K562 (cell line): ENCODE results near the gene NMRK2. TPM values are rescaled to one million over a fixed set of nuclear protein-coding genes. Genes with fewer than 3 reads are reported as not detected.
A peak's percentile ranks its signal among the peaks of the same experiment; 100 is the strongest.

Experiments
- ATAC-seq: fragments of 200-7000 bp; cut with Tn5 transposase; 3 replicates; pipeline ENCODE4 v1.9.1; 2020; ENCODE audit warnings: moderate library complexity
- BruUV-seq: library from RNA; stranded (reverse); fragments of 400-500 nt; replicated peaks from 2 replicates; lab custom pipeline; 2021; lab: Mats Ljungman, UMichigan
- CTCF ChIA-PET: fragments of 300-600 bp; formaldehyde crosslinking; extraction: SDS; loops from one replicate; lab custom pipeline; 2021; ENCODE audit warnings: low intra/inter-chr PET ratio; lab: Yijun Ruan, JAX
- POLR2A ChIA-PET: fragments of 300-600, 350-650 bp; sonication (Branson Sonifier 250); formaldehyde crosslinking; extraction: SDS; loops from one replicate; lab custom pipeline; 2021; ENCODE audit warnings: antibody characterized with exemption, inconsistent platforms; lab: Yijun Ruan, JAX
- DNase-seq, 4 experiments: peaks; one replicate each; pipeline versions ENCODE4 v3.0.0 to v3.0.0-alpha.2; 2011 to 2018; ENCODE audit warnings: low spot score in 3 of 4, mixed read lengths in 3 of 4; ENCODE audit errors: extremely low read depth in 1 of 4
- FAIRE-seq: peaks from 2 replicates; lab custom pipeline; 2011; peaks lifted over from hg19 to GRCh38; lab: Jason Lieb, UNC
- H2AFZ ChIP-seq: 2 replicates; pipeline ENCODE4 v1.6.0; 2011; ENCODE audit warnings: low read depth, low read length, control low read depth, inconsistent platforms
- H3K27ac ChIP-seq: fragments of 200-600 bp; 3 replicates; pipeline ENCODE4 v1.8.0; 2011; ENCODE audit warnings: low read depth, mild to moderate bottlenecking, control low read depth, inconsistent platforms, low read length, moderate library complexity, mixed read lengths; ENCODE audit errors: extremely low read depth
- H3K27me3 ChIP-seq, 2 experiments: fragments of 300-600 bp in 1 of 2; 2 replicates in 1 of 2; 3 replicates in 1 of 2; pipeline versions ENCODE4 v1.6.0 to v1.8.0; 2011; ENCODE audit warnings: inconsistent platforms in 2 of 2, low read length in 2 of 2, mild to moderate bottlenecking in 1 of 2, mixed read lengths in 1 of 2, moderate library complexity in 1 of 2; ENCODE audit not compliant: control insufficient read depth in 2 of 2, insufficient read depth in 2 of 2
- H3K36me3 ChIP-seq: fragments of 300-600 bp; 3 replicates; pipeline ENCODE4 v1.8.0; 2011; ENCODE audit warnings: mild to moderate bottlenecking, low read length, inconsistent platforms; ENCODE audit not compliant: control insufficient read depth, insufficient read depth
- H3K4me1 ChIP-seq, 2 experiments: fragments of 200-600 bp in 1 of 2; replicated peaks in 1 of 2; 2 replicates in 1 of 2; 3 replicates in 1 of 2; pipeline versions ENCODE4 v1.5.1 to v1.8.0; 2011; ENCODE audit warnings: inconsistent platforms in 2 of 2, low read length in 2 of 2, mild to moderate bottlenecking in 1 of 2, mixed read lengths in 1 of 2, moderate library complexity in 1 of 2; ENCODE audit not compliant: control insufficient read depth in 2 of 2, insufficient read depth in 2 of 2
- H3K4me2 ChIP-seq: 2 replicates; pipeline ENCODE4 v1.6.1; 2011; ENCODE audit warnings: low read length, control low read depth, inconsistent platforms, mixed read lengths; ENCODE audit not compliant: insufficient read depth
- H3K4me3 ChIP-seq: fragments of 200-600 bp; sonication (generic), shearing (Covaris generic); 2 replicates; pipeline ENCODE4 v1.5.1; 2016; ENCODE audit warnings: control low read depth, inconsistent platforms
- H3K79me2 ChIP-seq: fragments of 200-600 bp; 3 replicates; pipeline ENCODE4 v1.8.0; 2011; ENCODE audit warnings: low read length, inconsistent platforms; ENCODE audit not compliant: control insufficient read depth, insufficient read depth
- H3K9ac ChIP-seq, 2 experiments: 2 replicates each; pipeline versions ENCODE4 v1.6.0 to v1.6.1; 2011; ENCODE audit warnings: low read depth in 2 of 2, low read length in 2 of 2, control low read depth in 1 of 2, inconsistent platforms in 1 of 2, mild to moderate bottlenecking in 1 of 2, mixed read lengths in 1 of 2; ENCODE audit not compliant: insufficient read depth in 1 of 2
- H3K9me1 ChIP-seq: one replicate; pipeline ENCODE4 v1.6.0; 2011; ENCODE audit warnings: inconsistent platforms, mild to moderate bottlenecking, low read length, moderate library complexity; ENCODE audit not compliant: control insufficient read depth, insufficient read depth
- H3K9me3 ChIP-seq: replicated peaks from 2 replicates; pipeline ENCODE4 v1.5.1; 2011; ENCODE audit warnings: low read depth, low read length, inconsistent platforms; ENCODE audit not compliant: control insufficient read depth, insufficient read depth
- H4K20me1 ChIP-seq: replicated peaks from 2 replicates; pipeline ENCODE4 v1.6.1; 2011; ENCODE audit warnings: low read length, inconsistent platforms, mixed read lengths; ENCODE audit not compliant: control insufficient read depth, insufficient read depth
- ETV6 ChIP-seq, 3 experiments: fragments of 150-350 bp in 1 of 3; sonication (generic) in 1 of 3; formaldehyde crosslinking in 1 of 3; IDR thresholded peaks; 2 replicates each; pipeline versions ENCODE4 v1.6.1 to v1.8.0; 2014 to 2022; ENCODE audit warnings: borderline replicate concordance in 2 of 3, low read depth in 2 of 3, antibody characterized with exemption in 1 of 3, low read length in 1 of 3, mild to moderate bottlenecking in 1 of 3, missing genetic modification reagents in 1 of 3
- IRF1 ChIP-seq: sonication (generic); formaldehyde crosslinking; IDR thresholded peaks from 2 replicates; pipeline ENCODE4 v1.8.0; 2022; ENCODE audit warnings: missing genetic modification reagents, mild to moderate bottlenecking, borderline replicate concordance
- NONO ChIP-seq, 2 experiments: fragments of 200-400 bp in 1 of 2; fragments of 450-650 bp in 1 of 2; formaldehyde crosslinking in 1 of 2; IDR thresholded peaks; 2 replicates each; pipeline ENCODE4 v1.6.1; 2017; ENCODE audit warnings: low read depth in 2 of 2, mild to moderate bottlenecking in 2 of 2, moderate library complexity in 2 of 2, low read length in 1 of 2
- POLR2A ChIP-seq: fragments of 450-650 bp; conservative IDR thresholded peaks from 2 replicates; pipeline ENCODE4 v1.6.1; 2016
- POLR2G ChIP-seq: fragments of 200-400 bp; formaldehyde crosslinking; IDR thresholded peaks from 2 replicates; pipeline ENCODE4 v1.6.1; 2017; ENCODE audit warnings: low read depth, mild to moderate bottlenecking, antibody characterized with exemption, low read length, moderate library complexity
- RBFOX2 ChIP-seq: fragments of 200-400 bp; formaldehyde crosslinking; IDR thresholded peaks from 2 replicates; pipeline ENCODE4 v1.6.1; 2017; ENCODE audit warnings: low read depth, mild to moderate bottlenecking, low read length, moderate library complexity
- RBM22 ChIP-seq: fragments of 200-400 bp; formaldehyde crosslinking; IDR thresholded peaks from 2 replicates; pipeline ENCODE4 v1.6.1; 2018; ENCODE audit warnings: low read length, low read depth; ENCODE audit not compliant: poor library complexity, severe bottlenecking
- SUPT5H ChIP-seq: fragments of 450-650 bp; IDR thresholded peaks from 2 replicates; pipeline ENCODE4 v1.6.1; 2016
- TSHZ1 ChIP-seq: fragments of 250-450 bp; sonication (Bioruptor Pico); IDR thresholded peaks from 2 replicates; pipeline ENCODE4 v1.4.0; 2020; ENCODE audit warnings: mild to moderate bottlenecking, moderate library complexity
- WHSC1 ChIP-seq: IDR thresholded peaks from one replicate; pipeline ENCODE4 v1.6.1; 2012; ENCODE audit warnings: low read length, control low read depth, inconsistent platforms
- ZBTB33 ChIP-seq: sonication (generic); formaldehyde crosslinking; IDR thresholded peaks from 2 replicates; pipeline ENCODE4 v1.8.1; 2023; ENCODE audit warnings: mild to moderate bottlenecking, missing genetic modification reagents
- WGBS: fragments of 100-300 bp; shearing (Covaris generic); methylation state at CpG from one replicate; pipeline ENCODE4 v1.1.6; 2016; ENCODE audit warnings: low coverage, mixed read lengths; ENCODE audit not compliant: insufficient coverage; ENCODE audit errors: missing lambda C conversion rate; 5-methylcytosine and 5-hydroxymethylcytosine counted together
- in situ Hi-C: fragments of 300-500 bp; cut with MboI; formaldehyde crosslinking; loops from 4 replicates; pipeline ENCODE4 v1.15.0; 2018; ENCODE audit warnings: inconsistent platforms, mixed read lengths
- intact Hi-C: fragments of 100-400 bp; cut with micrococcal nuclease; formaldehyde crosslinking; loops from 2 replicates; pipeline ENCODE4 v1.14.2; 2022
- polyA plus RNA-seq, 8 experiments: library from polyadenylated mRNA; depleted of rRNA in 4 of 8; stranded (reverse) in 5 of 8; unstranded in 3 of 8; fragments of >200 nt; fragmentation: Nextera tagmentation in 2 of 8; fragmentation: Illumina TruSeq in 1 of 8; extraction: Ambion mirVana in 2 of 8; extraction: Trizol in 1 of 8; gene quantifications; 2 replicates each; pipeline versions ENCODE4 v1.2.1 to v1.2.3, GENCODE V29; 2011 to 2014; ENCODE audit warnings: inconsistent platforms in 1 of 8, missing spikeins in 1 of 8
- total RNA-seq, 7 experiments: library from RNA; depleted of rRNA in 6 of 7; stranded (reverse); fragments of >200 nt in 6 of 7; fragmentation: Illumina TruSeq in 2 of 7; extraction: Trizol in 2 of 7; gene quantifications; 2 replicates each; pipeline versions ENCODE4 v1.2.1 to v1.2.3, GENCODE V29; 2011 to 2021; ENCODE audit warnings: low replicate concordance in 1 of 7

NMRK2 gene
- total and polyA plus RNA-seq, 9 of the 15 experiments (the other 6 are each of a cell fraction or from before 2014, with no cell fraction given): not detected

GRCh38 chr19:3980353-3981251 is 47.7 kb downstream of the NMRK2 start:
- 96% methylated on average over 19 of the region's 31 CpGs for WGBS
- intact Hi-C loops (no loop called here), in situ Hi-C loops (loop anchor here (5.0 kb wide), 1 partner anchor 222 kb away; no protein-coding TSS in a partner anchor)
- TSS peak; percentile 0 for BruUV-seq
- no peak overlapping the region for H2AFZ ChIP-seq
- H3K9ac ChIP-seq: peak overlapping the region in 1 of 2 experiments; percentile 71; a peak in 1 of 4 replicates
- no peak for FAIRE-seq
- ATAC-seq: no peak
- H3K79me2 ChIP-seq: peaks cover 81% of the 10 kb centered on the region
- POLR2A ChIA-PET: interaction anchor here (0.6 to 9.7 kb wide), 7 partner anchors 11 to 421 kb away, joined by 3 to 215 read pairs (median 3); partner anchors contain the start of gene DAPK3
- CTCF ChIA-PET: no interaction called here
- no peaks in the 10 kb centered on the region for H3K9me3 ChIP-seq
- H3K27ac ChIP-seq: no peak overlapping the region
- peaks cover 35% of the 10 kb centered on the region for H3K9me1 ChIP-seq
- no peak overlapping the region for H3K4me2 ChIP-seq
- H3K36me3 ChIP-seq: peaks cover 95% of the 10 kb centered on the region
- H4K20me1 ChIP-seq: peaks cover 90% of the 10 kb centered on the region
- H3K27me3 ChIP-seq: no peaks in the 10 kb centered on the region
- DNase-seq: peak in 2 of 4 experiments; percentile 22 to 25
- peaks cover 13 to 73% of the 10 kb centered on the region in 2 experiments; a peak in 4 of 5 replicates for H3K4me1 ChIP-seq
- no peak overlapping the region for H3K4me3 ChIP-seq
- TF ChIP-seq ETV6 (IDR thresholded peaks at IDR 0.05; ENCODE audit: borderline replicate concordance in 1 of 2, low read depth in 2 of 2, low read length in 1 of 2): no peak
- 0 out of 2 replicates have a peak, but pooled peaks have one; percentile 20 for TF ChIP-seq ETV6 (CRISPR knock-in tag; IDR thresholded peaks at IDR 0.05; ENCODE audit: borderline replicate concordance)
- no peak for TF ChIP-seq TSHZ1 (CRISPR knock-in tag)
- TF ChIP-seq RBFOX2: peak; percentile 67
- TF ChIP-seq ZBTB33 (CRISPR knock-in tag): peak; percentile 43; the same call in 1 of the 2 replicates
- no peak for TF ChIP-seq WHSC1
- 0 out of 2 replicates have a peak, but pooled peaks have one; percentile 20 for TF ChIP-seq POLR2A
- 0 out of 2 replicates have a peak, but pooled peaks have one; percentile 49 for TF ChIP-seq POLR2G
- no peak for TF ChIP-seq NONO (IDR thresholded peaks at IDR 0.05; ENCODE audit: low read depth in 2 of 2, low read length in 1 of 2)
- peak; percentile 13 for TF ChIP-seq SUPT5H
- 0 out of 2 replicates have a peak, but pooled peaks have one; percentile 15 for TF ChIP-seq IRF1 (CRISPR knock-in tag)
- TF ChIP-seq RBM22: peak; percentile 86
